H9 (cell line): ENCODE measurements around the gene FAM13C. TPM values are rescaled to one million over a fixed set of nuclear protein-coding genes. Genes with fewer than 3 reads are reported as not detected.

Source experiments
- DNase-seq: peaks from one replicate; pipeline ENCODE4 v3.0.0-alpha.2; 2017
- H2AFZ ChIP-seq: one replicate; pipeline ENCODE4 v1.6.1; 2013; ENCODE audit warnings: mild to moderate bottlenecking, low read length, control low read depth, moderate library complexity
- H2AK5ac ChIP-seq: 2 replicates; pipeline ENCODE4 v1.6.1; 2013; ENCODE audit warnings: low read length, control low read depth, mixed read lengths; ENCODE audit not compliant: insufficient read length
- H2BK120ac ChIP-seq: one replicate; pipeline ENCODE4 v1.6.1; 2013; ENCODE audit warnings: low read depth, mild to moderate bottlenecking, low read length, control low read depth, inconsistent platforms; ENCODE audit not compliant: poor library complexity, severe bottlenecking
- H2BK12ac ChIP-seq: 2 replicates; pipeline ENCODE4 v1.6.1; 2013; ENCODE audit warnings: low read length, control low read depth, mixed read lengths, low read depth; ENCODE audit not compliant: insufficient read length
- H2BK15ac ChIP-seq: 2 replicates; pipeline ENCODE4 v1.6.1; 2013; ENCODE audit warnings: low read depth, low read length, control low read depth
- H2BK20ac ChIP-seq: one replicate; pipeline ENCODE4 v1.6.1; 2013; ENCODE audit warnings: low read depth, mild to moderate bottlenecking, low read length, control low read depth, inconsistent platforms; ENCODE audit not compliant: poor library complexity, severe bottlenecking
- H2BK5ac ChIP-seq: 2 replicates; pipeline ENCODE4 v1.6.1; 2013; ENCODE audit warnings: low read length, control low read depth, mixed read lengths; ENCODE audit not compliant: insufficient read length
- H3K14ac ChIP-seq: 2 replicates; pipeline ENCODE4 v1.6.1; 2013; ENCODE audit warnings: low read length, control low read depth; ENCODE audit not compliant: insufficient read depth
- H3K18ac ChIP-seq: 2 replicates; pipeline ENCODE4 v1.6.1; 2013; ENCODE audit warnings: low read depth, mild to moderate bottlenecking, mixed read lengths, low read length, control low read depth; ENCODE audit not compliant: insufficient read length
- H3K23ac ChIP-seq: 2 replicates; pipeline ENCODE4 v1.6.1; 2013; ENCODE audit warnings: low read length, control low read depth, mixed read lengths, low read depth; ENCODE audit not compliant: insufficient read length
- H3K23me2 ChIP-seq: 2 replicates; pipeline ENCODE4 v1.6.1; 2013; ENCODE audit warnings: low read depth, mild to moderate bottlenecking, mixed read lengths, low read length, control low read depth; ENCODE audit not compliant: insufficient read length, poor library complexity, severe bottlenecking
- H3K27ac ChIP-seq: 2 replicates; pipeline ENCODE4 v1.5.1; 2013; ENCODE audit warnings: low read length, control low read depth, mixed read lengths, low read depth; ENCODE audit not compliant: insufficient read length
- H3K27me3 ChIP-seq: 2 replicates; pipeline ENCODE4 v1.6.1; 2013; ENCODE audit warnings: low read length, control low read depth, inconsistent platforms; ENCODE audit not compliant: insufficient read depth
- H3K4ac ChIP-seq: 2 replicates; pipeline ENCODE4 v1.6.1; 2013; ENCODE audit warnings: low read depth, mild to moderate bottlenecking, control low read depth, inconsistent platforms, low read length, moderate library complexity
- H3K4me1 ChIP-seq: 2 replicates; pipeline ENCODE4 v1.6.1; 2013; ENCODE audit warnings: low read length, control low read depth, inconsistent platforms; ENCODE audit not compliant: insufficient read depth
- H3K4me2 ChIP-seq: 2 replicates; pipeline ENCODE4 v1.6.1; 2013; ENCODE audit warnings: low read length, control low read depth, mixed read lengths; ENCODE audit not compliant: insufficient read length, insufficient read depth
- H3K56ac ChIP-seq: 2 replicates; pipeline ENCODE4 v1.6.1; 2013; ENCODE audit warnings: low read depth, mild to moderate bottlenecking, mixed read lengths, low read length, control low read depth; ENCODE audit not compliant: insufficient read length
- H3K79me1 ChIP-seq: 2 replicates; pipeline ENCODE4 v1.6.1; 2013; ENCODE audit warnings: low read depth, mild to moderate bottlenecking, moderate library complexity, low read length, control low read depth, inconsistent platforms; ENCODE audit not compliant: insufficient read depth, poor library complexity, severe bottlenecking
- H3K79me2 ChIP-seq: 2 replicates; pipeline ENCODE4 v1.6.1; 2013; ENCODE audit warnings: low read length, control low read depth, inconsistent platforms; ENCODE audit not compliant: insufficient read depth
- H3K9ac ChIP-seq: 2 replicates; pipeline ENCODE4 v1.6.1; 2013; ENCODE audit warnings: low read length, control low read depth, mixed read lengths; ENCODE audit not compliant: insufficient read length; ENCODE audit errors: extremely low read depth
- H3K9me3 ChIP-seq: one replicate; pipeline ENCODE4 v1.6.1; 2013; ENCODE audit warnings: low read depth, low read length, inconsistent platforms; ENCODE audit not compliant: control insufficient read depth
- H3T11ph ChIP-seq: one replicate; pipeline ENCODE4 v1.6.1; 2013; ENCODE audit warnings: mild to moderate bottlenecking, low read length, control low read depth, inconsistent platforms
- H4K20me1 ChIP-seq: one replicate; pipeline ENCODE4 v1.6.1; 2013; ENCODE audit not compliant: control insufficient read depth, insufficient read length, insufficient read depth
- H4K5ac ChIP-seq: 2 replicates; pipeline ENCODE4 v1.6.1; 2013; ENCODE audit warnings: low read depth, mild to moderate bottlenecking, mixed read lengths, low read length, control low read depth; ENCODE audit not compliant: insufficient read length
- H4K8ac ChIP-seq: replicated peaks from 2 replicates; pipeline ENCODE4 v1.6.1; 2013; ENCODE audit warnings: low read length, control low read depth, mixed read lengths, low read depth; ENCODE audit not compliant: insufficient read length
- H4K91ac ChIP-seq: 2 replicates; pipeline ENCODE4 v1.6.1; 2013; ENCODE audit warnings: low read depth, mild to moderate bottlenecking, moderate library complexity, mixed read lengths, low read length, control low read depth; ENCODE audit not compliant: insufficient read length
- H3K27ac Mint-ChIP-seq, 3 experiments: 2 replicates in 2 of 3; 3 replicates in 1 of 3; pipeline ENCODE4 v1.8.0; 2020 to 2021; ENCODE audit warnings: mixed read lengths in 3 of 3, mild to moderate bottlenecking in 1 of 3, moderate library complexity in 1 of 3
- H3K27me3 Mint-ChIP-seq: 2 replicates; pipeline ENCODE4 v1.8.0; 2021; ENCODE audit warnings: low read depth, mild to moderate bottlenecking, moderate library complexity, mixed read lengths
- H3K36me3 Mint-ChIP-seq, 3 experiments: 2 replicates in 2 of 3; 3 replicates in 1 of 3; pipeline ENCODE4 v1.8.0; 2020 to 2021; ENCODE audit warnings: low read depth in 3 of 3, mixed read lengths in 3 of 3; ENCODE audit not compliant: insufficient read depth in 1 of 3
- H3K4me1 Mint-ChIP-seq, 2 experiments: 2 replicates each; pipeline ENCODE4 v1.8.0; 2020; ENCODE audit warnings: mixed read lengths in 2 of 2
- H3K4me3 Mint-ChIP-seq, 2 experiments: 2 replicates in 1 of 2; 3 replicates in 1 of 2; pipeline ENCODE4 v1.8.0; 2020 to 2021; ENCODE audit warnings: mild to moderate bottlenecking in 2 of 2, mixed read lengths in 2 of 2, moderate library complexity in 1 of 2
- H3K9me3 Mint-ChIP-seq, 2 experiments: 2 replicates in 1 of 2; 3 replicates in 1 of 2; pipeline ENCODE4 v1.8.0; 2020; ENCODE audit warnings: mild to moderate bottlenecking in 2 of 2, mixed read lengths in 2 of 2, moderate library complexity in 1 of 2
- CTCF ChIP-seq: fragments of 200-600 bp; sonication (generic); conservative IDR thresholded peaks from 3 replicates; pipeline ENCODE4 v1.8.0; 2021; ENCODE audit warnings: antibody characterized with exemption, mild to moderate bottlenecking
- WGBS: extraction: QIAGEN DNeasy Blood & Tissue Kit; methylation state at CpG from one replicate; pipeline ENCODE4 v1.1.7; 2013; ENCODE audit warnings: missing lambda C conversion rate, low lambda C conversion rate, mixed read lengths; ENCODE audit not compliant: insufficient read length; ENCODE audit errors: extremely low coverage; 5-methylcytosine and 5-hydroxymethylcytosine counted together
- total RNA-seq: library from RNA; stranded (reverse); gene quantifications from 2 replicates; pipeline ENCODE4 v1.2.1, GENCODE V29; 2021

Gene FAM13C
- total RNA-seq, 1 experiment from 2014 or later = 0.31 TPM

GRCh38 chr10:59384761-59385160, 22.4 kb upstream of the FAM13C start:
- H3K4me2 ChIP-seq = no peak overlapping the region
- H3K9me3 Mint-ChIP-seq = peaks cover 0 to 4% of the 10 kb centered on the region in 2 experiments; a peak in 2 of 5 replicates
- H2BK12ac ChIP-seq = no peak overlapping the region

More at GRCh38 chr10:59384761-59385160, 22.4 kb upstream of the FAM13C start:
- Histone ChIP-seq H3K9me3 (no peaks in the 10 kb centered on the region), H3K18ac (no peak overlapping the region), H3K14ac (no peak overlapping the region), H2AK5ac (no peak overlapping the region), H4K20me1 (no peaks in the 10 kb centered on the region), H4K8ac (no peak overlapping the region), H3T11ph (no peak overlapping the region), H3K27ac (no peak overlapping the region), H3K56ac (no peak overlapping the region), H3K23ac (no peak overlapping the region), H3K4me1 (no peaks in the 10 kb centered on the region), H3K27me3 (no peaks in the 10 kb centered on the region), H3K79me1 (no peaks in the 10 kb centered on the region), H2BK20ac (no peak overlapping the region), H4K5ac (no peak overlapping the region), H2BK15ac (no peak overlapping the region), H3K4ac (no peak overlapping the region), H2AFZ (no peak overlapping the region), H3K79me2 (no peaks in the 10 kb centered on the region), H3K9ac (no peak overlapping the region), H2BK120ac (no peak overlapping the region), H3K23me2 (no peaks in the 10 kb centered on the region), H2BK5ac (no peak overlapping the region), H4K91ac (no peak overlapping the region)
- H3K4me1 Mint-ChIP-seq = peaks cover 9 to 13% of the 10 kb centered on the region in 2 experiments; a peak in 3 of 4 replicates
- H3K27me3 Mint-ChIP-seq = no peaks in the 10 kb centered on the region
- no peak overlapping the region for H3K4me3 Mint-ChIP-seq
- DNase-seq = no peak
- no CpG with 5 or more reads among the region's 3 CpGs for WGBS
- no peak for TF ChIP-seq CTCF
- H3K27ac Mint-ChIP-seq = no peak overlapping the region
- 0 out of 7 replicates have a peak, but pooled peaks cover 0 to 5% (median 0%) of the 10 kb centered on the region in 3 experiments for H3K36me3 Mint-ChIP-seq
